ENCODE measurements around the gene PTPN12. TPM values are rescaled to one million over a fixed set of nuclear protein-coding genes. Genes with fewer than 3 reads are reported as not detected.

The PTPN12 gene
- total and polyA plus RNA-seq, 2 donors (not counting 1 experiment from before 2014, with no cell fraction given): 18.0 to 78.8 TPM

GRCh38 chr7:77566421-77566820 lies 29.3 kb downstream of the PTPN12 start:
- H3K27me3 ChIP-seq (replicated peaks in 1 of 4; ENCODE audit: control extremely low read depth in 1 of 4, control insufficient read depth in 3 of 4, insufficient read depth in 4 of 4, low read length in 3 of 4): no peaks in the 10 kb centered on the region
- intact Hi-C loops (cut with micrococcal nuclease): no loop called here
- H3K27ac ChIP-seq (ENCODE audit: low read length in 2 of 2): no peak overlapping the region
- H3K4me3 Mint-ChIP-seq: no peak overlapping the region
- ChIA-PET POLR2A (no interaction called here), CTCF (interaction anchor here (0.5 kb wide), 1 partner anchor 17 kb away, joined by 3 read pairs; no protein-coding TSS in a partner anchor)
- no peaks in the 10 kb centered on the region for H3K27me3 Mint-ChIP-seq
- no peak overlapping the region for H2AFZ ChIP-seq (ENCODE audit: insufficient read depth, low read depth, low read length, poor library complexity, severe bottlenecking)
- H4K20me1 ChIP-seq (ENCODE audit: control insufficient read depth, insufficient read depth, low read length, poor library complexity, severe bottlenecking): no peaks in the 10 kb centered on the region
- peaks cover 24% of the 10 kb centered on the region for H3K4me1 Mint-ChIP-seq
- H3K9ac ChIP-seq (ENCODE audit: low read length): no peak overlapping the region
- DNase-seq (no peak), ATAC-seq (ENCODE audit: low read depth) (no peak)
- H3K79me2 ChIP-seq (ENCODE audit: control insufficient read depth, insufficient read depth, low read length): peaks cover 46% of the 10 kb centered on the region
- no peak overlapping the region for H3K27ac Mint-ChIP-seq
- H3K9me3 Mint-ChIP-seq (ENCODE audit: insufficient read depth): no peaks in the 10 kb centered on the region
- peaks cover under 1% of the 10 kb centered on the region in 2 donors for H3K4me1 ChIP-seq (ENCODE audit: control insufficient read depth in 2 of 2, insufficient read depth in 2 of 2, low read length in 2 of 2)
- no peak overlapping the region for H3K4me3 ChIP-seq (ENCODE audit: control extremely low read depth in 1 of 5, extremely low read depth in 1 of 5, insufficient read depth in 1 of 5, low read depth in 2 of 5, low read length in 4 of 5)
- no peak overlapping the region for H3K4me2 ChIP-seq (replicated peaks; ENCODE audit: low read depth, low read length, poor library complexity, severe bottlenecking)
- peaks cover 1 to 4% of the 10 kb centered on the region in 2 experiments for H3K36me3 ChIP-seq (replicated peaks in 1 of 2; ENCODE audit: control extremely low read depth in 1 of 2, control insufficient read depth in 1 of 2, extremely low read depth in 1 of 2, insufficient read depth in 2 of 2, low read length in 1 of 2)
- 97% methylated on average over 6 of the region's 9 CpGs for WGBS (ENCODE audit: insufficient coverage)
- H3K9me3 ChIP-seq (ENCODE audit: control extremely low read depth in 1 of 3, control insufficient read depth in 2 of 3, insufficient read depth in 1 of 3, low read length in 2 of 3): no peaks in the 10 kb centered on the region
- TF ChIP-seq CTCF (IDR thresholded peaks at IDR 0.05) (no peak), EZH2 (IDR thresholded peaks at IDR 0.05; ENCODE audit: borderline replicate concordance, insufficient read depth, low read depth, low read length, poor library complexity, severe bottlenecking) (no peak)

GRCh38 chr7:77569514-77570232 lies 32.6 kb downstream of the PTPN12 start:
- Histone ChIP-seq H3K9ac (ENCODE audit: low read length) (no peak overlapping the region), H2AFZ (ENCODE audit: insufficient read depth, low read depth, low read length, poor library complexity, severe bottlenecking) (no peak overlapping the region), H3K4me1 (ENCODE audit: control insufficient read depth in 2 of 2, insufficient read depth in 2 of 2, low read length in 2 of 2) (no peaks in the 10 kb centered on the region), H3K27me3 (replicated peaks in 1 of 4; ENCODE audit: control extremely low read depth in 1 of 4, control insufficient read depth in 3 of 4, insufficient read depth in 4 of 4, low read length in 3 of 4) (no peaks in the 10 kb centered on the region), H3K79me2 (ENCODE audit: control insufficient read depth, insufficient read depth, low read length) (peaks cover 25% of the 10 kb centered on the region), H3K4me3 (ENCODE audit: control extremely low read depth in 1 of 5, extremely low read depth in 1 of 5, insufficient read depth in 1 of 5, low read depth in 2 of 5, low read length in 4 of 5) (no peak overlapping the region), H3K9me3 (ENCODE audit: control extremely low read depth in 1 of 3, control insufficient read depth in 2 of 3, insufficient read depth in 1 of 3, low read length in 2 of 3) (no peaks in the 10 kb centered on the region), H3K27ac (ENCODE audit: low read length in 2 of 2) (no peak overlapping the region), H4K20me1 (ENCODE audit: control insufficient read depth, insufficient read depth, low read length, poor library complexity, severe bottlenecking) (no peaks in the 10 kb centered on the region), H3K36me3 (replicated peaks in 1 of 2; ENCODE audit: control extremely low read depth in 1 of 2, control insufficient read depth in 1 of 2, extremely low read depth in 1 of 2, insufficient read depth in 2 of 2, low read length in 1 of 2) (peaks cover 7 to 14% of the 10 kb centered on the region in 2 experiments), H3K4me2 (replicated peaks; ENCODE audit: low read depth, low read length, poor library complexity, severe bottlenecking) (no peak overlapping the region)
- ChIA-PET POLR2A (interaction anchor here (1.1 kb wide), 1 partner anchor 153 kb away, joined by 3 read pairs; the partner anchor contains the start of gene GSAP), CTCF (no interaction called here)
- no peak for DNase-seq
- H3K27me3 Mint-ChIP-seq: no peaks in the 10 kb centered on the region
- H3K9me3 Mint-ChIP-seq (ENCODE audit: insufficient read depth): no peaks in the 10 kb centered on the region
- 98% methylated on average over 6 of the region's 8 CpGs for WGBS (ENCODE audit: insufficient coverage)
- H3K4me3 Mint-ChIP-seq: no peak overlapping the region
- peak overlapping the region; percentile 26 for H3K27ac Mint-ChIP-seq
- no peak for ATAC-seq (ENCODE audit: low read depth)
- intact Hi-C loops (cut with micrococcal nuclease): loop anchor here (10.0 kb wide), 1 partner anchor 105 kb away; no protein-coding TSS in a partner anchor
- TF ChIP-seq CTCF (IDR thresholded peaks at IDR 0.05): no peak
- no peak for TF ChIP-seq EZH2 (IDR thresholded peaks at IDR 0.05; ENCODE audit: borderline replicate concordance, insufficient read depth, low read depth, low read length, poor library complexity, severe bottlenecking)
- peaks cover 14% of the 10 kb centered on the region for H3K4me1 Mint-ChIP-seq

Measured in B cell (primary cell).